Measurements from ENCODE around the gene SPON1.
"Not testable (repeated sequence)": the region's sequence is repeated elsewhere in the genome, so short reads cannot be mapped to it uniquely, and the experiment has no call there.

The SPON1 gene

DNA sequence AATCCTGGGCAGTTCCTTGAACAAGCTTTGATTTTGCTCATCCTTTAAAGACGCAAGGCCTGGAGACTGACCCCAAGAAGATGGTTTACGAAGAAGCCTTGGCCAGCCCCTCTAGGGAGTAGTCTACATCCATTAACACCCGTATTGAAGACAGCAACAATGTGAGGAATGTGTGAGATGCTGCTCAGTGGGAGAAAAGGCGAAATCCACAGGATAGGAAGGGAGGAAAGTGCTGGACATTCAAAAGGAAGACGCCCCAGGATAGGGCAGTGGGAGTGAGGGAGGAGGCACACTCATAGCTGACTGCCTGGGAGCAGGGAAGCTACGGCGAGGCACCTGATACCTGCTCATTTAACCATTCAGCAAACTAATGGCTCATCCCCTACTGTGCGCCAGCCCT is 282.4 kb downstream of the SPON1 start:
- no peak for DNase-seq (ENCODE audit: low read depth in 2 of 2)

GRCh38 chr11:14245444-14245843 is 282.9 kb downstream of the SPON1 start:
- DNase-seq (ENCODE audit: low read depth in 2 of 2): no peak

DNA sequence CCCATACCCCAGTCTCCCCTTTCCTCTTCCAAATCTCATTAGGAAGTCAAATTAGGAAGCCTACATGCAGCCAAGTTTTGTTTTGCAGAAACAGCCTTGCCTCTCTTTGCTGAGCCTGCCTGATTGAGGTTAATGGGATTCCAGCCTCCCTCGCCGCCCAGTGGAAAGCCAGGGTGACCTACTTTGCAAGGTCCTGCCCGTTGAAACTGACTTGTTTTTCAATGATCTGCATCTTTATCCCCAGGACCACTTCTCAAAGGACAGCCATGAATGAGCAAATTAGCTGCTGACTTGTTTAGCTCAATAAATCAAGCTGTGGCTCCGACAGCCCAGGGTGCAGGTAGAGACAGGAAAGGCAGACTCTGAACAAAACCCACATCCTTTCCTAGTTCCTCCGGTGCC is 286.1 kb downstream of the SPON1 start:
- DNase-seq (ENCODE audit: low read depth in 2 of 2): no peak

DNA sequence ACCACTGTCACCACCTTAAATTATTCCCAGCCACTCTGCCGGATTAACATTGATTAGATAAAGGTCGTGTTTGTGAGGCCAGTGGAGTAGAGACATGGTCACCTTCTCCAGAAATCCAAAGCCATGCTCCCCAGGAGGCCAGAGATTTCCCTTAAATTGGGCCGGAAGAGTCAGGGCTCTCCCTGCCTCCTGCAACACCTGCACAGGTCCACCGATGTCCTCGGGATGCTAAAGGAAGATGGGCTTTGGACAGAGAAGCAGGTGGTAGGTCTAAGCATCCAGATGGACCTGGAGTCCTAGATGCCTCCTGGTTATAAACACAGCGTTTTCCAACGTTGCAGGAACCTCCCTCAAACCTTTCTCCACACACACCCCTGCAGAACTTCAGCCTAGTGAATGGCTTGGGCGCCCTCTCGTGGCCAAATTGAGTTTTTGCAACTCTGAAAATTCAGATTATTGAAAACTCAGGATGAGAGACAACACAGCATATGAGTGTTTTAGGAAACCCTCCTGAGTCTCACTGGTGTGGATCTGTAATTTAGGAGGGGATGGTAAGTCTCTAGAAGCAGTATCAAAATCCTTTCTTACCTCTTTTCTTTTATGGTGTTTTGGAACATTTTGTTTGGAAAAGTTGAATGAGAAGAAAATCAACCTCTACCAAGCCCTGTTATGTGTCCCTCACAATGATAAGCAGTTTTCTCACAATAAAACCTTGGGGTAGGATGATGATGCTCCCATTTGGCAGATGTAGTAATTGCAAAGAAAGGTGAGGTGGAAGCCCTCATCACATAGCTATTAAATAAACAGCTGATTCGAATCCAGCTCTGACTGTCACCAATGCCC is 286.8 kb downstream of the SPON1 start:
- DNase-seq (ENCODE audit: low read depth in 2 of 2): peak; percentile 28 to 51

DNA sequence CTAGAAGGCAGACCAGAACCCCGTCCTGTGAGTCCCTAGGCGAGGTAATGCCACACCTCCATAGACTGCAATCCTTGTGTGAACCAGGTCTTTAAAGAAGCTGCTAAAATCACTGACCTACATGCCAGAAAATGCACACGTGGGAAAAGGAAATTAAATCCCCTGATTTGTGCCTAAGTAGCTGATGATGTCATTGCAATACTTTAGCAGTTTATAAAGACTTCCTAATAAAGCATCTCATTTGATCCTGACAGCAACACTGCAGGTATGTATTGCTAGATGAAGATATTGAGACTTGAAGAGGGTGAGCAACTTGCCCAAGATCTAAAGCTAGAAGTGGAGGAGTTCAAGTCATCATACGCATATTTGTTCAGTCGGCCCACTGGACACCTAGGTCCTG is 289.2 kb downstream of the SPON1 start:
- no peak for DNase-seq (ENCODE audit: low read depth in 2 of 2)

DNA sequence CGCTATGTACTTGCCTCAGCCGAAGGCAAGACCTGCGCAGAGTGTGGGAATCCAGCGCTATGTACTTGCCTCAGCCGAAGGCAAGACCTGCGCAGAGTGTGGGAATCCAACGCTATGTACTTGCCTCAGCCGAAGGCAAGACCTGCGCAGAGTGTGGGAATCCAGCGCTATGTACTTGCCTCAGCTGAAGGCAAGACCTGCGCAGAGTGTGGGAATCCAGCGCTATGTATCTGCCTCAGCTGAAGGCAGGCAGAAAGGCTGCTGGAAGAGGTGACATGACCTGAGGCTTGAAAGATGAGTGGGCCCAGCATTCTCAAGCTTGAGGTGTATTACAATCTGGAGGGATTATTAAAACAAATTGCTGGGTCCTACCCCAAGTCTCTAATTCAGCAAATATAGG is 290.0 kb downstream of the SPON1 start:
- not testable (repeated sequence) for DNase-seq (ENCODE audit: low read depth in 2 of 2)

DNA sequence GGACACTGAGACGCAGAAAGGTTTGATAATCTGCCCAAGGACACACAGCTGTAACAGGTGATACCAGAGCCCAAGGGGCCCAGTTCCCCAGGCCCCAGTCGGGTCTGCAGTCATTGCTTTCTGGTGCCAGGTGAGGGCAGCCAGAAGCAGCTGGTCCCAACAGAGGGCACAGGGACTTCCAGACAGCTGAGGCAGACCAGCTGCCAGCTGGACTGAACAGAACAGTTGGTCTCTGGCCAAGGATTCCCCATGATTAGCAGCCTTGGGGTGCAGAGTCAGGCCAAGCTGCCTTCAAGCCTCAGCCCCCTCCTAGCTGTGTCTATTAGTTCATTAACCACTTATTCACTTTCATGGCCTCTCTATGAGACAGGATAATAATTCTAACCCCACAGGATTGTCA is 290.9 kb downstream of the SPON1 start:
- no peak for DNase-seq (ENCODE audit: low read depth in 2 of 2)

GRCh38 chr11:14253840-14254239 is 291.3 kb downstream of the SPON1 start:
- DNase-seq (ENCODE audit: low read depth in 2 of 2): no peak

- no peak for DNase-seq (ENCODE audit: low read depth in 2 of 2)
These were observed 292.2 kb downstream of the SPON1 start for GRCh38 chr11:14254533-14255237.

DNA sequence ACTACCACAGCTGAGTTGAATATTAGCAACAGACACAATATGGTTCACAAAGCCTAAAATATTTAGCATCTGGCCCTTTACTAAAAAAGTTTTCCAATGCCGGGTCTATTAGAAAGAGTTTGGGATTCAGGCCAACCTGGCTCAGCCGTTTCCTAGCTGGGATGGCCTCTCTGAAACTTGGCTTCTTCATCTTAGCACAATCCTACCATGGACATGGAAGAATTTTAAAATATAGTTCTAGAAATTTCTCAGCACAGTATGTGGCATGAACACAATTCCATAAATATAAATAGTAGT is 292.7 kb downstream of the SPON1 start:
- DNase-seq (ENCODE audit: low read depth in 2 of 2): no peak

GRCh38 chr11:14258221-14258935 is 295.9 kb downstream of the SPON1 start:
- no peak for DNase-seq (ENCODE audit: low read depth in 2 of 2)

DNA sequence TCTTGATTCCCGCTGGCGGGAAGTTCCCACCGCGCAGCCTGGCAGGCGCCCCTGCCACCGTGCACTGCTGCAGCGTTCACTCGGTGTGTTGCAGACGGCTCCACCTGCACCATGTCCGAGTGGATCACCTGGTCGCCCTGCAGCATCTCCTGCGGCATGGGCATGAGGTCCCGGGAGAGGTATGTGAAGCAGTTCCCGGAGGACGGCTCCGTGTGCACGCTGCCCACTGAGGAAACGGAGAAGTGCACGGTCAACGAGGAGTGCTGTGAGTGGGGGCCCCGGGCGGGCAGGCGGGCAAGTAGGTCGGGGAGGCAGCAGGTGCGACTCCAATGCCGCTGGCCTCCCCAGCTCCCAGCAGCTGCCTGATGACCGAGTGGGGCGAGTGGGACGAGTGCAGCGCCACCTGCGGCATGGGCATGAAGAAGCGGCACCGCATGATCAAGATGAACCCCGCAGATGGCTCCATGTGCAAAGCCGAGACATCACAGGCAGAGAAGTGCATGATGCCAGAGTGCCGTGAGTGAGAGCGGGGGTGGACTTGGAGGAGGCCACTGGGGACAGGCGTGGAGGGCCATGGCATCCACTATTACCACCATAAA is 296.8 kb downstream of the SPON1 start:
- DNase-seq (ENCODE audit: low read depth in 2 of 2): no peak

DNA sequence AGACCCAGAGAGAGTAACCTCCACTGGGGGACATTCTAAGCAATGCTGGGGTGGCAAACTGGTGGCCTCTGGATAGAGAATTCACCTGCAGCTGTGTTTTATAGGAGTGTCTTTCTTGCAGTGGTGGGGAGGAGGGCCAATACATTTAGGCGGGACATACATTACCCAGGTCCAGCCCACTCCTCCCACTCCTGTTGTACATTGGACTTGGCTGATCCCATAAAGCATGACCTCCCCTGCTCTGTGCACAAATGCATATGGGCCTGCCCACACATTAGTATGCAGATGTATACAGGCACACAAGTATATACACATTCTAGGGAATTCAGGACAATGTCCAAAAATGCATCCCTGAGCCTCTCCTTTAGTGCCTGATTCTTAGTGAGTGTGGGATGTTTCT is 297.4 kb downstream of the SPON1 start:
- DNase-seq (ENCODE audit: low read depth in 2 of 2): no peak

GRCh38 chr11:14261066-14261465 is 298.5 kb downstream of the SPON1 start:
- no peak for DNase-seq (ENCODE audit: low read depth in 2 of 2)

GRCh38 chr11:14262271-14262846 is 299.8 kb downstream of the SPON1 start:
- no peak for DNase-seq (ENCODE audit: low read depth in 2 of 2)

DNA sequence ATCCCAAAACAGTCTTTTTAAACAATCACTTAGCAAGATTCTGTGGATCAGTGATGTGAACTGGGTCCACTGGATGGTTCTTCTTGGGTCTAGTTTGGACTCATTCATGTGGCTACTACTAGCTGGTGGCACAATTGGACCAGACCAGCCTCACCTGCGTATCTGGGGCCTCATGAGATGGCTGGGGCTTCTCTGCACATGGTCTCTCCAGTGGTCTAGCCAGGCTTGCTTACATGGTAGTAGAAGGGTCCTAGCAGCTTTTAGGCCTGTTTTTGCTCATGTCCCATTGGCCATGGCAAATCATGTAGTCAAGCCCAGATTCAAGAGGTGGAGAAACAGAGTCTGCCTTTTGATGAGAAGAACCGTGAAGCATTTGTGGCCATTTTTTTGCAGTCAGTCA is 302.4 kb downstream of the SPON1 start:
- DNase-seq (ENCODE audit: low read depth in 2 of 2): no peak

GRCh38 chr11:14266622-14267021 is 304.1 kb downstream of the SPON1 start:
- no peak for DNase-seq (ENCODE audit: low read depth in 2 of 2)

- DNase-seq (ENCODE audit: low read depth in 2 of 2): no peak
These were observed 305.5 kb downstream of the SPON1 start for GRCh38 chr11:14267861-14268635.

DNA sequence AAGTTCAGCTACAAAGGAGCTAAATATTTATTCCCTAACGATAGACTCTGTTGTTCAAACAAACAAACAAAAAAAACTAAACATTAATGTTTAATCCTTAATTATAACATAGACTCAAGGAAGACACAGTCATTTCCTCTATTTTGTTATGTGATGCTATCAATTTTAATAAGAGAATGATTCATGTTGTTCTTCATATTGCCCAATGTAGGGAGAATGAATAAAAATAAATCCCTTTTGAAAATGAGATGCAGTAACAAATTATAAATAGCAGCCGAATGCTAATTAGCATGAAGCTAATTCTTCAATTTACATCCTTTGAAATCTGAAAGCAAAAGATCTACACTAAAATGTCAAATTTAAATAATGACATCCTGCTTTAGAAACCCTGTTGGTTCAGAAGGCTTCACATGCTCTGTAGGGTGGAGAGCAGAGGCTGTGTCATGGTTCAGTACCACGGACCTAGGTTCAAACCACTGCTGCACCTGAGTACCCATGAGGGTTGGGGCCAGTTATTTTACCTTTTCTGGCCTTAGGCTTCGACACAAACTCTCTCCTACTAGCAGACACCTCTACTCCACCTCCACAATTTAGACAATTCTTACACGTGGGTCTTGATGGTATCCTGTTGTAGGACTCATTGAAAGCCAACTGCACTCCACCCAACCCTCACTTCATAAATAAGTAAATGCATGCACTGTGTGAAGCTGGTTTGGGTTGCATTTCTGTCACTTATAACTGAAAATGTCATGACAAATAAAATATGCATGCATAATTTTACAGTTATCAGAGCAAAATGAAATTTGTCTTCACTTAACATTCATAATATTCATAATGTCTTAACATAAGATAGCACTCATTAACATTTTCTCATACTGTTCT is 307.4 kb downstream of the SPON1 start:
- DNase-seq (ENCODE audit: low read depth in 2 of 2): no peak
